HG03439 (cell line): ENCODE results near the gene ITIH6.
"Not testable (repeated sequence)": the region's sequence is repeated elsewhere in the genome, so short reads cannot be mapped to it uniquely, and the experiment has no call there.

Experiments
- ATAC-seq: cut with Tn5 transposase; IDR thresholded peaks from one replicate; pipeline ENCODE4 v1.9.1; 2021; ENCODE audit warnings: mild to moderate bottlenecking, moderate library complexity; ENCODE audit not compliant: unreplicated experiment

Gene ITIH6, protein sequence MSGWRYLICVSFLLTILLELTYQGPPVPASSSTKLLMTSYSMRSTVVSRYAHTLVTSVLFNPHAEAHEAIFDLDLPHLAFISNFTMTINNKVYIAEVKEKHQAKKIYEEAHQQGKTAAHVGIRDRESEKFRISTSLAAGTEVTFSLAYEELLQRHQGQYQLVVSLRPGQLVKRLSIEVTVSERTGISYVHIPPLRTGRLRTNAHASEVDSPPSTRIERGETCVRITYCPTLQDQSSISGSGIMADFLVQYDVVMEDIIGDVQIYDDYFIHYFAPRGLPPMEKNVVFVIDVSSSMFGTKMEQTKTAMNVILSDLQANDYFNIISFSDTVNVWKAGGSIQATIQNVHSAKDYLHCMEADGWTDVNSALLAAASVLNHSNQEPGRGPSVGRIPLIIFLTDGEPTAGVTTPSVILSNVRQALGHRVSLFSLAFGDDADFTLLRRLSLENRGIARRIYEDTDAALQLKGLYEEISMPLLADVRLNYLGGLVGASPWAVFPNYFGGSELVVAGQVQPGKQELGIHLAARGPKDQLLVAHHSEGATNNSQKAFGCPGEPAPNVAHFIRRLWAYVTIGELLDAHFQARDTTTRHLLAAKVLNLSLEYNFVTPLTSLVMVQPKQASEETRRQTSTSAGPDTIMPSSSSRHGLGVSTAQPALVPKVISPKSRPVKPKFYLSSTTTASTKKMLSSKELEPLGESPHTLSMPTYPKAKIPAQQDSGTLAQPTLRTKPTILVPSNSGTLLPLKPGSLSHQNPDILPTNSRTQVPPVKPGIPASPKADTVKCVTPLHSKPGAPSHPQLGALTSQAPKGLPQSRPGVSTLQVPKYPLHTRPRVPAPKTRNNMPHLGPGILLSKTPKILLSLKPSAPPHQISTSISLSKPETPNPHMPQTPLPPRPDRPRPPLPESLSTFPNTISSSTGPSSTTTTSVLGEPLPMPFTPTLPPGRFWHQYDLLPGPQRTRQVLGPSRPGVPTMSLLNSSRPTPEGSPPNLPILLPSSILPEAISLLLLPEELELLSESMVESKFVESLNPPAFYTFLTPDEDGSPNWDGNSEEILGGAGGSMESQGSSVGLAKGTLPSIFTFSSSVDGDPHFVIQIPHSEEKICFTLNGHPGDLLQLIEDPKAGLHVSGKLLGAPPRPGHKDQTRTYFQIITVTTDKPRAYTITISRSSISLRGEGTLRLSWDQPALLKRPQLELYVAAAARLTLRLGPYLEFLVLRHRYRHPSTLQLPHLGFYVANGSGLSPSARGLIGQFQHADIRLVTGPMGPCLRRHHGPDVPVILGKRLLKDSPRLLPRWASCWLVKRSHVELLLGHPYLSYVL

DNA sequence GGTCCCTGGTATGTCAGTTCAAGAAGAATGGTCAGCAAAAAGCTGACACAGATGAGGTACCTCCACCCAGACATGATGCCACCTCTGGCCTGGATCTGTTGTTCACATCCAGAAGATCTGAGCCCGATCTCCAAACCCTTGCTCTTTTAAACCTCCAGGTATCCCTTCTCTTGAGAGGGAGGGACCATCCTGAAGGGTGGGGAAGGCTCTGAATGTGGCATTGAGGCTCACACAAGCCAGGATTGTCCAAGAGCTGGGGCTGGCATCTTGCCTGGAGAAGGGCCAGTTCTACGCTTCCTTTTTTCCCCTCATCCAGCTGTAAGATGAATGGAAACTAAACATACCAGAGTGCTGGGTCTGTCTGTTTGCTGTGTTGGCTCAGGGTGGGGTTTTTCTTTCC lies at the start of gene ITIH6:
ITIH6 (minus strand) TSS at position 119 of the 400 bp plus-strand sequence; CDS start at position 74, 45 bp downstream.
- no peak for ATAC-seq

DNA sequence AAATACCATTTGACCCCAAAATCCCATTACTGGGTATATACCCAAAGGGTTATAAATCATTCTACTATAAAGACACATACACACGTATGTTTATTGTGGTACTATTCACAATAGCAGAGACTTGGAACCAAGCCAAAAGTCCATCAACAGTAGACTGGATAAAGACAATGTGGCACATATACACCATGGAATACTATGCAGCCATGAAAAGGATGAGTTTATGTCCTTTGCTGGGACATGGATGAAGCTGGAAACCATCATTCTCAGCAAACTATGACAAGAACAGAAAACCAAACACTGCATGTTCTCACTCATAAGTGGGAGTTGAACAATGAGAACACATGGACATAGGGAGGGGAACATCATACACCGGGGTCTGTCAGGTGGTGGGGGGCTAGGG lies 49.6 kb upstream of the ITIH6 start:
- ATAC-seq, result not testable (repeated sequence)

DNA sequence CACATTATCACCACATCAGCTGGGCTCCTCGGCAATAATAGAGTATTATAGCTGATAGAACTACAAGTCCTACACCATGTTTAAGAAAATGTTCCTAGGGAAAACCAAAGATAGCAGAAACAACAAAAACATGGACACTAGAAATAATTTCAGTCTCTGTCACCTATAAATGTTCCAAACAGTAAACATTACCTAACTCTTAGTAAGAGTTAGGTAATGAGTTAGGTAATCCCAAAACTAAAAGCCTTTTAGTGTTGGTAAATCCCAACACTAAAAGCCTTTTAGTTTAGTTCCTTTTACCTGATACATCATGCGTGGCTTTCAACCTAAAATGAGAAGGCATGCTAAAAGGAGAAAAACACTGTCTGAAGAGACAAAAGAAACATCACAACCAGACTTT lies 45.0 kb upstream of the ITIH6 start:
- ATAC-seq, result no peak

DNA sequence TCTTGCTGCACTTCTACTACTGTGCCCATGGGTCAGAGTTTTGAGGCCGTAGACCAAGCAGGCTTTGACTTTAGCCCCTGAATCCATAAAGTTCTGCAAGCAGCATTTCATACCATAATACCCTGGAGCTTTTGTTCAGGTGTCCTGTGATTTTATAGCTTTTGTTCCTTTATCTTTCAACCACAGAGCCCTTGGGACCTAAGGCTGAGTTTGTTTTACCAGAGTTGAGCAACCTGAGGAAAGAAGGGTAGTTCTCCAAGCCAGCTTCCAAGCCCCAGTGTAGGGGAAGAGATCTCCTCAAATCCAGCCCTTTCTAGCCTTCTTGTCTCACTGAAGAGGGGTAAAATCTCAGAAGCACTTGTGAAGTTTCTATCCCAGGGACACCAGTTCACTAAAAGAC lies 44.6 kb upstream of the ITIH6 start:
- ATAC-seq, result no peak

DNA sequence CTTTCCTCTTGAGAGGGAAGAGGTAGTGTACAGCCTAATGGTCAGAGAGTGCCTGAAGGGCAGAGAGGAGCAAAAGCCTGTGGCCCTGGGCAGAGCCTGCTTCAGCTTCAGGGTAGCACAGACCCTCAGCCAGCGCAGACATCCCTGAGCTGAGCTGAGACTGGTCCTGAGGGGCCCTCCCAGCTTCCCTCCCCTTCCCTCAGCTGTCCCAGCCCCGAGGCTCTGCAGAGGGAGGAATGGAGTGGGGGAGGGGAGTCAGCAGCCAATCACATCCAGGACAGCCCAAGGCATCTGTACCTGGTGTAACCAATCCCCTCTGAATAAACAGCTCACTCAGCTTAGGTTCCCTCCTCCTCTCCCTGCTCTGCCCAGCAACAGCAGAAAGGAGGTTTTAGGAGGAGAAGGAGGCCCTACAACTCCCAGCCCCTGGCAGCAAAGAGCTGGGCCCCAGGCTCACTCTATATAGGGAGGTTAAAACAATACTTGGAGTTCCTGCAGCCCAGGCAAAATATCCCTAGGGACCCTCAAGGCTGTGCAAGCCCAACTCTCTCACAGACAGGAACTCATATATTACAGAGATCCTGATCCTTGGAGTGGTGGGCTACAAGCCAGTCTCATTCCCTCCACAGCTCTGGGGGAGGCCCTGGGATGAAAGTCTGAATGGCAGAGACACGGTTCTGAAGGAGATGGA lies 43.3 kb upstream of the ITIH6 start:
- not testable (repeated sequence) for ATAC-seq

DNA sequence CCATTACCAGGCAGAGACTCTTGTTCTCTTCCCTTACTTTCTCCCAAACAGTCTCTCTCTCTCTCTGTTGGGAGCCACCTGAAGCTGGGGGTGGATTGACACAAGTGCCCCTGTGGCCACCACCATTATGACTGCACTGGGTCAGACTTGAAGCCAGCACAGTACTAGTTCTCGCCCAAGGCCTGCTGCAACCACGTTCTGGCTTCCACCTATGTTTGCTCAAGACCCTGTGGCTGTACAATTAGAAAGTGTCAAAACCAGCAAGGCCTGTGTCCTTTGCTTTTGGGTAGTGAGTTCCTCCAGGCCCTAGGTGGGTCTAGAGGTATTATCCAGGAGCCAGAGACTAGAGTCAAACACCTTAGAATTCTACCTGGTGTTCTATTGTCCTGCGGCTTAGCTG lies 40.5 kb upstream of the ITIH6 start:
- ATAC-seq, result no peak

DNA sequence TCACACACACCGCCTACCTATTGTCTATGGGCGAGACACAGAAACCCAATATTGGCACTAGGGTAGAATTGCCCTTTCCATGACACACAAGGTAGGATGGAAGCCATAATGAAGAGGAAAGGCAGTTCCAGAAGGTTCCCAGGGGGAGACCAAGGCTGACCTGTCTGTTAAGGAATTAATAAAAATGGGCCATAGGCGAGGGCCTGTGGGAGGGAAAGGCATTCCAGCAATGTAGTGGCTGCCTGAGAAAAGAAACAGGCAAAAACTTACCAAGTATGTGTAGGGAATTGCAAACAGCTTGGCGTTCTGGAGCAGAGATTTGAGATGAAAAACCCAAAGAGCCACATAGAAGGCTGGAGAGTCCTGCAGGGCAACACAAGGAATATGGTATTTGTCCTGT lies 28.5 kb upstream of the ITIH6 start:
- no peak for ATAC-seq

DNA sequence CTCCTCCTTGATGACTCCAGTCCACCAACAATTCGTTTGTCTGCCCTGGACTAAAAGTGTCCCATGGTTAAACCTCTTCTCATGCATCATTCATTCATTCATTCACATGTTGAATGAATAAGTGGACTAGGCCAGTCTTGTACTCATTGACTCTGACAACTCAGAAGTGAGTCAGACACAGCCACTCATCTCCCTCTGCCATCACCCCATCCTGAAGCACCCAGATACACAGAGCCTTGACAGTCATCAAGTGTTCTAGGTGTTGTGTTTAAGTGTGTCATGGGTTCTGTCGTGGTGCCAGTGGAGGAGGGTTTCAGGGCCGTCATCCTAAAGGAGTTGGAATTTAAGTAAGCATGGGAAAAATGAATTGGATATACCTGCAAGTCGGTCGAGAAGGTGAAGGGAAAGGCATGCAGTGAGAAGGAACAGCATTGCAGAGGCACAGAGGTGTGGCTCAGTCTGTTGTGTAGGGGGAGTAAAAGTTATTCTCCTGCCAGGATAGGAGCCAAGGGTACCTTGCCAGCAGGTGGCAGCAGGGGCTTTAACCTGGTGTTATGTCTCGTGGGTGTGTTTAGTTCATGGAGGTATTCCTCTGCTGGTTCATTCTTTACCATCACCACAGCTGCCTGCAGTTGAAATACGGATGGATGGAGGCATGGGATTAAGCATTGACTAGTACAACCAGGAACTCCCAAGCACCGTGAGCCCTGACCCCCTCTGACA lies 27.8 kb upstream of the ITIH6 start:
- no peak for ATAC-seq

DNA sequence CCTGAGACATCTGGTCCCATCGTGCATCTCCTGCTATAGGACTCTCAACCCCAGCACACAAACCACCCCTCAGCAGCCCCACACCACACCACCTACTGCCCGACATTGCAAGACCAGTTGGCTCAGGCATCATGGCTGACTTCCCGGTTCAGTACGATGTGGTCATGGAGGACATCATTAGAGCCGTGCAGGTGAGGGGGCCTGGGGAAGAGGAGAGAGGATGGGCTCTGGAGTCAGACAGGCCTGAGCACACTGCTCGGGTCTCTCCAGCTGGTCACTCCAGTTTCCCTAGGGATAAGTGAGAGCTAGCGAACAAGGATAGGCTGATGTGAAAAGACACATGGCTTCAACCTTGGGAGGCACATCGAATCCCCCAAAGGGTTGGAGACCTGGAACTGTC lies 26.7 kb upstream of the ITIH6 start:
- ATAC-seq, result no peak

DNA sequence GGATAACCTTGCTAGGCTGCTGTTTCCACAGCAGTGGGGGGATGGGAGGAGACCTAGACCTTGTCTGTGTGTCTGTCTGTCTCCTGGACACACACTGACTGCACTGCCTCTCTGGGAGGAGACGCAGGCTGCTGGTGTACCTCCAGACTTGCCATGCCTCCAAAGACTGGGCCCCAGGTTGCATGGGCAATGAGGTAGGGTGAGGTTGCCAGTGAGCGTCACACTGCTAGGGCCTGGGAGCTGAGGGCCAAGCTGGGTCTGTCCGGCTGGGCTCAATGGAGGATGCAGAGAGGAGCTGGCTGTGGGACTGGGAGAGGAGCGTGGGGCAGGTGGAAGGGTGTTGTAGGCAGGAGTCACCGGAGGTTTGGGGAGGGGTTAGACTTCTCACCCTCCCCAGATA lies 26.1 kb upstream of the ITIH6 start:
- no peak for ATAC-seq

DNA sequence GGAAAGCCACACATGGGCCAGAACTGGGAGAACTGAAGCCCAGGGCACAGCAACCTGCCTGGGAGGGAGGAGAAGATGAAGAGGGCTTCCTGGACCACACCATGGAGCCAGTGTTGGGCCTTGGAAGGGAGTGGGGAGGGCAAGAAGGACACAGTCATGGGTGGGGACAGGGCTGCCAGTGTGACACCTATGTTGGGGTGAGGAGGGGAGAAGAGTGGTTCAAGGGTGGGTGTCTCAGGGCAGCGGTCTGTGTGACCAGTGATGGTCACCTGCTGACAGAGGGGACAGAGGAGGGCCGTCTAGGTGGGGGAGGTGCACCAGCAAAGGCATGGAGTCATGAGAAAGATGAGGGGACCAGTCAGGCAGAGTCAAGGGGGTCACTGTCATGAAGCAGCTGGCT lies 23.3 kb upstream of the ITIH6 start:
- no peak for ATAC-seq

DNA sequence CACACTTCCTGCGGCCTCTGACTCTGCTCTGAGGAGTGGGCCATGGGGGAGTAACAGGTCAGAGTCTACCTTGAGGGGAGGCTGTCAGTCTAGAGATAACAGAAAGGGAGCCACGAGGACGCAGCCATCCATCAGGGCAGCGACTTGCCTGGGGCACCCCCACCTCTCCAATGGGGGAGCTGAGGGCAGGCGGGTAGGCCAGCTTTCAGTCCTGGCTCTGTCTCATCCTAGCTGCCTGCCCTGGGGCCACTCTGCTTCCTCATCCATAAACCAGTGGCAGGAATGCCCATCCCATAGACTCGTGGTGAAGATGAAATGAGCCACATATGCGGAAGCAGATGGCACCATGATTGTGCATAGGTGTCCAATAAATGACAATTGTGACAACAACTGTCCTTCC lies 22.7 kb upstream of the ITIH6 start:
- no peak for ATAC-seq

DNA sequence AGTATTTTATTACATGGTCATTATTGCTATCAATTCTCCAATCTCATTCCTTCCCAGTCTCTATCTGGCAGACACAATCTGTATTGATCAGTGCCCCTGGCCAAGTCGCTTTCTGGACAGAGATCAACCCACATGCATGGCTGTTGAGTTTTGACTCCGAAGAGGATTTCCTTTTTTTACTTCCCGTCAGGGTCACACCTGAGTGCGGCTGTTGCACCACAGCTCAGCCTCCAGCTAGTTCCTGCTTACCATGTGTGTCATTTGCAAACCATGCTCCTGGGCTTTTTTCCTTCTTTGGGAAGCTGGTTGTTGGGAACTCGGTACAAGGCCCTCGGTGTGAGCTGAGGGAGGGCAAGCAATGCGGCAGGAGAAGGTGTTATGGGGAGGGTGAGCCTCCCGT lies 21.1 kb upstream of the ITIH6 start:
- no peak for ATAC-seq

DNA sequence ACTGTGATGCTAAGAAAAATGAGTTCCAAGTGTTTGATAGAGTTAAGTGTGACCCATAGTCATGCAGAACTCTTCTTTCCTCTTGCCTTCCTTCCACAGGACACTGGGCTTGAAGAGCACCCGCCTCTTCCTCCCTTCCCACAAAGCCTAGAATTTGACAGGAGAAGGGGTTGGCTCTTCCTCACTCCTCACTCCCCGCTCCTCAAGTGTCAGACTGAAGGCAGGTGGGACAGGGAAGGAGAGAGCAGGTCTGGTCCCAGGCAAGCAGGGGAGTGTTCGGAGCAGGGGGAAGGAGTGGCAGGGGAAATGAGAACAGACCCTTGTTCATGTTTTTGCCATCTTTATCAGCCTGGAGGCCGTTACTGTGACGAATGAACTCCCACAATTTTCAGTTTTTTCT lies 20.2 kb upstream of the ITIH6 start:
- no peak for ATAC-seq

DNA sequence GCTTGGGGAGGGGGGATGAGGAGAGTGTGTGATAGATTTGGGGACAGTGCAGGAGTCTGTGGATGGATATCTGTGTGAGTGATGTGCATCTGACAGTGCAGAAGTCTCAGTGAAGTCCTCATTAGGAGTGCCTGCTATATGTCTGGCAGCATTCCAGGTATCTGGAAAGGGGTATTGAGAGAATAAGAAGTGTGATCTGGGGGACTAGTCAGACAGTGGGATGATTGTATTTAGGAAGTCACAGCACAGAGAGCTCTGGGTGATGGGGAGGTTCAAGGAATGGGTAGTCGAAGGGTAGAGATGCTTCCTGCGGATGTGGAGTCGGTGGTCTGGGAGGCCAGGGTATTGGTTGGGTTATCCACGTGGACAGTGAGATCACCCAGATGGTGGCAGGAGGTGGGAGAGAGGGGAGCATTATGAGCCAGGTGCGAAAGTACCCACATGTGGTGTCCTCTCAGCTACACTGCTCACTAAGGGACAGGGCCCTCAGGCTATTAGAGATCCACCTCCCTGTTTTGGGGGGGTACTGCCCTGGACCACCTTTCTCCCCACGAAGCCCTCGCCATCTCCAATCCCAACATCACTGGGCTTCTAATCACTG lies 19.3 kb upstream of the ITIH6 start:
- ATAC-seq, result no peak

DNA sequence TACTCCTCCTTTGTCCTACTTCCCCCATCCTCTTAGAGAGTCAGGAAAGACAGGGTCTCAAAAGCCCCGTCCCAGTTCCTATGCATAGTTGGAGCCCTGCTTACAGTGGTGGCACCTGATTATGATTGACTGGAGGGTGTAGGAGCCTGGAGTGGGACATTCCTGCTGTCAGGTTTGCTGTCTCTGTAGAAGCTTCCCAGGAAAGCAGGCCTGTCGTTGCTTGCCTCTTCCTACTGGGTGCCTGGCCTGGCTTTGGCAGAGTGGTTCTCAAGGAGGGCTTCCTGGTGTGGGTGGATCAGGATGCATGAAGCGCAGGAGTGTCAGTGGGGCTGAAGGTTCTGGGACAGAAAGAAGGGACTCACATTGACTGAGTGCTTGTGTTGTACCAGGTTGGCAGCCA lies 14.3 kb upstream of the ITIH6 start:
- no peak for ATAC-seq

DNA sequence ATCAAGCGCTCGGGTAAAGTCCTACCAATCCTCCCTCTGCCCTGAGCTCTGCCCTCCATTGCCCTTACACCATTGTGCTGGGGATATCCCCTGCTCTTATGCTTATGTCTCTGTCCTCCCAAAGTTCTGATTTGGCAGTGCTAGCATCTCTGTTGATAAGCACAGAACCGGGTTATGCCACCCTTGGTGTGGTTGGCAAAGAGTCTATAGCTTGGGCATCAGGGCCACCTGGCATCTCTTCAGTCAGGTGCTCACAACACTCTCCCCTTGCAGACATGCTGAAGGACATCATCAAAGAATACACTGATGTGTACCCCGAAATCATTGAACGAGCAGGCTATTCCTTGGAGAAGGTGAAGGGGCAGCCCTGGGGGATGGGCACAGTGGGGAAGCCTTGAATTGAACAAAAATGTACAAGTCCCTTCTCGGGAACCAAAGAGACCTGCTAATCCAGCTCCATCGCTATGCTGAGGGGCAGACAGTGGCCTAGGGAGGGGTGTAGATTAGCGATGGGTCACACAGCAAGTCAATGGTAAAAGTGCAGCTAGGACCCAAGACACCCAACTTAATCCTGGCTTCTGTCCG lies 13.3 kb upstream of the ITIH6 start:
- no peak for ATAC-seq

DNA sequence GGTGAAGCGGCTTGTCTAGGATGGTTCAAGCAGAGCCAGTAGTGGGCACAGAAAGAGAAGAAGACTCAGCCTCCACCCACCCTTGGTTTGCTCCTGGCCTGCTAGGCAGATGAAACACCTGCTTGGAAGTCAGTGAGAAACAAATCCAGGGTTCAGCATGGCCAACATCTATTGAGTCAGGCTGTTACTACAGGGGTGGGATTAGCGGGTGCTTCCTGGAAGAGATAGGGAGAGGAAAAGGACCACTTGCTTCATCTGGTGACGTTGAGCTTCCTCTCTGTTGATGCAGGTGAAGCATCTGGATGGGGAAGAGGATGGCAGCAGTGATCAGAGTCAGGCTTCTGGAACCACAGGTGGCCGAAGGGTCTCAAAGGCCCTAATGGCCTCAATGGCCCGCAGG lies 12.5 kb upstream of the ITIH6 start:
- no peak for ATAC-seq
